ENCODE data around the gene SLC24A3.
A peak's percentile ranks its signal among the peaks of the same experiment; 100 is the strongest.
"Not testable (repeated sequence)": the region's sequence is repeated elsewhere in the genome, so short reads cannot be mapped to it uniquely, and the experiment has no call there.

The SLC24A3 gene

DNA sequence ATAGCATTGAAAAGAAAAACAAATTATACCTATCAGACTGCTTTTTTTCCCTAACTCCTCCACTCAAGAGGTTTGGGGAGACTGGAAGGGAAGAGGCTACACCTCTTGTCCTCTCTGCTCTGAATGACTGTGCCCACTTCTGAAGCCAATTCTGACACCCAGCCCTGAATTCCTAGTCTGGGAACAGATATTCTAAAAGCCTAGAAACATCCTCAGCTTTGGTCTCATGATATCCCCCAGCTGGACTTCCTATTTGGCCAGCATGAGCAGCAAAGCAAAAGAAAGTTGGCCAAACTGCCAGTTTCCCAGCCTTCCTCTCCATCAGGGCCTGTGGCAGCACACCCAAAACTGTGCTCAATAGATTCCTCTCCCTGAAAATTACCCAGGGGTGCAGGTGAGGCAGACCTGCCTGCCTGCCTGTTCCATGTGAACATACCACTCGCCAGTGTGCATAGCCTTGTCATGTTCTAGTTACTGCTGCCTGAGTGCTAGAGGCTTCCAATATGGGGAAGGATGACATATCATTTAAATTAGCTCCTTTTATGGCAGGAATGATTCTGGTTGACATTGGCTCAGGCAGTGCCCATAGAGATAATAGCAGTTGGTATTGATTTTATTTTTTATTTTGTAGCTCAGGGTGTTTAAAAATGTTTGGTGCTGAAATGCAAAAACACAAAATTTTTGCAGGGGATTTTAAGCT is 393.5 kb downstream of the SLC24A3 start:
- no peak for DNase-seq

DNA sequence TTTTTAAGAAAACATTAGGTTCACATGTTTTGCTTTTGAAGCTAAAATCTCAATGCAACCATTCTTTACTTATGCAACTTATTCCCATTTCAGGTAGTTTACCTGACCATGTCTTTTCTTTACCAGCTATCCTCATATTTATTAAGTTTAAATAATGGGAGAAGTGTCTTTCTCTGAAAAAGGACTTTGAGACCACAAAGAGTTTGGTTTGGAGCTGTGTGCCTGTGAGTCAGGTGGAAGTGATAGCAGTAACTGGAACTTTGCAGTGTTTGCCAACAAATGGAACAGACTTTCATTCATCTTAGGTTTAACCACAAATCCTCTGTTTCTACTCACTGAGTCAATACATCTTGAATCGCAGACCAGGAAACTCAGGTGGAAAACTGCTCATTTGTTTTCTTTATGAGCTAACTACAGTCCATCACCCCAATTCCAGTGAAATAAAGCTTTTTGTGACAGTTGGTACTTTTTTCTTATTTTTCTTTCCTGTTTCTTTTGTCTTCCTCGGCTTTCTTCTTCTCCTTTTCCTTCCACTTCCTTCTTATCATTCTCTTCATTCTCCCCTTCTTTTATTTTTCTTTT is 397.3 kb downstream of the SLC24A3 start:
- no peak for DNase-seq

DNA sequence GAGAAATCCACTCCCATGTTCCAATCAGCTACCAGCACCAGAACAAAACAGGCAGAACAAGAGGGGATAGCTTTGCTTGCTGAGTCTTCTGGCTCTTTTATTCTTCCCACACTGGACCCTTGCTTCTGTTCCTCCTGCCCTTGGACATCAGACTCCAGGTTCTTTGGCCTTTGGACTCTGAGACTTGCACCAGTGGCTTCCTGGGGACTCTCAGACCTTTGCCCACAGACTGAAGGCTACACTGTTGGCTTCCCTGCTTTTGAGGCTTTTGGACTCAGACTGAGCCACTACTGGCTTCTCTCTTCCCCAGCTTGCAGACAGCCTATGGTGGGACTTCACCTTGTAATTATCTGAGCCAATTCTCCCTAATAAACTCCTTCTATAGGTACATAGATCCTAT is 403.2 kb downstream of the SLC24A3 start:
- DNase-seq = no peak

DNA sequence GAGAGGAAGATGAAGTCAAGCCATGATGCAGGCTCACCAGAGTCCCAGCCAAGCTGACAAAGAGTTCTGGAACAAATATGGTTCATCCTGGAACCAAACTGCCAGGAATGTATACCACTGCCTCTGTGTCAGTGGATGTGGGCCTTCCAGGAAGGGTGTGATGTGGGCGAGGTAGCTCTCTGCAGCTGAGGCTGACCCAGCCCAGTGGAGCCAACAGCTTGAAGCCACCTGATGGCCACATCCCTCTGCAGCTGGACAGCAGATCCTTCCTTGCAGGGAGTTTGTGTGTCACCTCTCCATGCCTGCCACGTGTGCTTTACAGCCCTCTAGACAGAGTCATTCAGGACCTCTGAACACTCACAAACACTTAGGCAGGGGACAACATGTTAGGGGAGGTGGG is 403.6 kb downstream of the SLC24A3 start:
- no peak for DNase-seq

DNA sequence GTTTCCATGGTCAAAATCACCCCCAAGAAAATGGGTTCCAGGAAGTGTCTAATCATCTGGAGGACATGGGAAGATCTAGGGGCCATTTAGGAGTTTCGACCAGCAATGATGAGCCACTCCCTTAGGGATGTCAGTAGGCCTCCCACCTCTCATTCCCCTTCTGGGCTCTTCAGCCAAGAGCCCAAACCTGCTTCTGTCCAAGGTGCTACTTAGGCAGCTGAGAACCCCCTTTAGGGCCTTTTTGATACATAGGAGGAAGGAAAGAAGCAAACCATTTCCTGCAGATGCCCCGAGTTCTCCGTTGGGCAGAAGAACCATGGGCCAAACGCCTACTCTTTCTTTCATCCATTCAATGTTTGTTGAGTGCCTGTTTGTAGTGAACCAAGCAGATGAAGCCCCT is 404.2 kb downstream of the SLC24A3 start:
- DNase-seq = no peak

DNA sequence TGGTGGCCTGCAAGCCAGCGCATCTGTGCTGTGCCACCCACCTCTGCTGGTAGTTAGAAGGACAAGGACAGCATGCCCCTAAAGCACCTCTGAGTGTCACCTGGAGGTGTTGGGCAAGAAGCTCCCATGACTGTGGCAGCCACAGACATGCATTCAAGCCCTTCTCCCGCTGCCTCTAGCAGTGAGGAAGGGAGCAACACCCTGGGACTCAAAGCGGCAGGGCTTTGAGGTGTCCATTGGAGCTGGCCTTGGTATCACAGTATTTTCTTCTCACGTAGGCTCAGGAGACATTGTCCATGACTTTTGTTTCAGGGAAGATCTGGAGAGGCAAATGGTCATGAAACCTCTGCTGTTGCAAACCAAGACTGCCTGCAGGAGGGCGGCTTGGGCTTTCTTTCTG is 404.8 kb downstream of the SLC24A3 start:
- DNase-seq = no peak

DNA sequence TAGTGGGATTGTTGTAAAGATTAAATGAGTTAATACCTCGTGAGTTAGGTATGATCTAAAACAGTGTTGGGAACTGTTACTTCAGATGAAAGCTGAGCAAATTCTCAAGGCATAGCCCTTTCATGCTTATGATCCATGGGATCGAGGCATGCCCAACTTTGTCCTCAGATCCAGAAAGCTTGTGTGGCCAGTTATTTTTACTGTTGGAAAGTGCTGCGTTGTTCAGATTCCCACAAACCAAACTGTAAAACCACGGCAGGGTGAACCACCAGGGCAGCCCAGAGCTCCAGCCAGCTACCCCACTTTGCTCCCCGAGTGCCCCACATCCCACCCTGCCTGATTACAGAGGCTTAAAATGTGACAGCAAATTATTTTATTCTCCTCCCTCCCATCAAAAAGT is 406.3 kb downstream of the SLC24A3 start:
- DNase-seq = no peak

DNA sequence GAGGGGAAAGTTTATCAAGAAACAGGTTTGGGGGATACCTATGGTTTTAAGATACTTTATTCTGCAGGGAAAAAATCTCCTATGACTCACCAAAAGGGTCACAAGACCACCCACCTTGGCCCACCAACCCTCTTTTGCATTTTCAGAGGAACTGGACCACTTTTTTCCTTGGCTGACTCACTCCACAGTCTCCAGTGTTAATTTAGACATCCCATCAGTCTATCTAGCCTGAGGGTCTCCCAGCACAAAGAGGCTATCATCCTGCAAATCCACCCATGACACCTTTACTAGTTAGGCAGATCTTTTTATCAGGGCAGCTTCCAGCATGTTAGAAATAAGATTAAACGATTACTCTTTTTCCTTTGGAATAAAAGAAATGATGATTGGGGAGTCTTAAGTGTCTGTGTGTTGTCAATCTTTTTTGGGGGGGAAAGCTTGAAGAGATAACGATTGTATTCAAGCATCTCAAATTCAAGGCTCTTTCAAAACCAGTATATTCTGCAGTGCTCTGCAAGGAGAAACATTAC is 407.5 kb downstream of the SLC24A3 start:
- DNase-seq = no peak

DNA sequence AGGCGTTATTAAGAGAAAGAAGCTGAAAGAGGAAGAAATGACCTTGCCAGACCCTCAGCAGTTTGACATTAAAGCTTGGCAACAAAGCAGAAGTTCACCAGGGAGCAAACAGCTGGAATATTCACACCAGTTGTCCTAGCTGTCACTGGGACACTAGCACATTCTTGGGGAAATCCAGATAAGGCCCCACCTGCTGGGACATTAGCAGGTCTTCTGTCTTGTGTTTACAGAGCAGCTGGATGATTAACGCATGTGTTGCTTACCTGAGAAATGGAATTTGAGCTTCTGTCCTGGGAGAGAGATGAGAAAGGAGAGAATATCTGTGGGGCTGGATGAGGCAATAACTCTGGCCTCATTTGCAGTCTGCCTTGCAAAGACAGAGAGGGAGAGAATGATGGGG is 408.0 kb downstream of the SLC24A3 start:
- no peak for DNase-seq

DNA sequence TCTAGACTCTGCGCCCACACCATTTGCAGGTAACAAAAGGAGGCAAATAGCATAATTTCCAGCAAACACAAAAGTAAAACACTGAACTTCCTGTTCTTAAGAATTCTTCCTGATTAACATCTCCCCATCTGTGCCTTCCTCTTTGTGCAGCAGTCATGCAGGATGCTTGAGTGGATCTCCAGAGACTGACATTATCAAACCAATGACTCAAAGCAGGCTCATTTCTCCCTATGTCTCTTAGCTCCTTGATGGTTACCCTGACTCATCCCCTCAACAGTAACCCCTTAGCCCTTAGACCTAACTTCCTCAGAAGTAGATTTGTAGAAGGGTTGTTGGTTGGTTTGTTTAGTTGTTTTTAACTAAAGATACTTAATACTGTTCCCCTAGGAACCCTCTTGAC is 408.6 kb downstream of the SLC24A3 start:
- no peak for DNase-seq

DNA sequence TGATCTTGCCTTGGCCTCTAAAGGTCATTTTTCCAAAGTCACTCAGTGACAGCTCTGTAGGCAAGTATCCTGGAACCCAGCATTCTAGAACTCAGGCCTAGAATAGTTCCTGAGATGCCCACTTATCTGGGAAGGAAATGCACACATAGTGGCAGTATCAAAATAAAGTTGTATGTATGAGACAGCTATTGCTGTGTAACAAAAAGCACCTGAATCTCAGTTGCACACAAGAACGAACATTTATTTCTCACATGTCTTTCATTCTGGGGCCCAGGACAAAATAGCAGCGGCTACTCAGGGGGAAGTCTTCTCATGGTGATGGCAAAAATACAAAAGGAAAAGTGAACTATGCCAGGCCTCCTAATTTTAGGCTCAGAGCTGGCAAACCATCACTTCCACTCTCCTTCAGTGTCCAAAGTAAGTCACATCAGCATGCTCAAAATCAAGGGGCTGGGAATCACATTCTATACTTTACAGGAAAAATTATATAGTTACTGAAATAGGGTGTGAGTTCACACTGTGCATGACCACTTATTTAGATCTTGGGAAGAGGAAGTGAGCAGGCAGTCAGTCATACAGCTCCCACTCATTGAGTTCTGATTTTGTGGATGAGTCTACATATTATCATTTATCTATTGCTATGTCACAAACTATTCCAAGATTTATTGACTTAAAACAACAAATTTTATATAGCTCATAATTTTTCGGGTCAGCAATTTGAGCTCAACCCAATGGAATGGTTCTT is 412.0 kb downstream of the SLC24A3 start:
- DNase-seq = no peak

DNA sequence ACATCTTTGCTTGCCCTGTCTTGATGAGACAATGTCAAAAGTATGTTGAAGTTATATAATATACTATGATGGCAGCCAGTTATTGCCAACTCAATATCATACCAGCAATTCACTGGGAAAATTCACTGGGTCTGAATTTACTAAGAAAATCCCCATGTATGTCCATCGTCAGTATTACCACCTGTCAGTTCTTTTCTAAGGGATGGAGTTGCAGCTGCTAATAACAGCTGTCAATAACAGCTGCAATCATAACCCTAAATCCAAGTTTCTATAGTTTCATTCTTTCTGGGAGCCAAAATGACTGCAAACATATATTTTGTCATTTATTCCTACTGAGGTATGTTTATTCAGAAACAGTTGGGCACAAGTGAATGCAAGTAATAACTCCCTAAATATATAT is 413.0 kb downstream of the SLC24A3 start:
- no peak for DNase-seq

DNA sequence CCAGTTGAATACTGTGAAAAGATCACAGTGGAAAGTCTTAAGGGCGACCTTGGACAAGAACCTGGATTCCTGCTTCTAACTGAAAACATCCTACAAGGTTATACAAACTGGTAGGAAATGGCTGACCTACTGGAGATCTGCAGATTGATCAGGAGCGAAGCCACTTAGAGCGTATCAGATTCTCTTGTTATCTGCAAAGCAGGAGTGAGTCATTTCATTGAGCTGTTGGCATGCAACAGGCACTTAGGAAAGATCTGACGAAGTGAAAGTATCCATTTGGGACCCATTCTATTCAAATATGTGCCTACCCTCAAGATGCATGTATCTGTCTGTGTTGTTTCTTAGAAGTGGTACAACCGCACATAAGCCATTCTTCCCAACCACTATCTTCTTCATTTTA is 414.5 kb downstream of the SLC24A3 start:
- no peak for DNase-seq

DNA sequence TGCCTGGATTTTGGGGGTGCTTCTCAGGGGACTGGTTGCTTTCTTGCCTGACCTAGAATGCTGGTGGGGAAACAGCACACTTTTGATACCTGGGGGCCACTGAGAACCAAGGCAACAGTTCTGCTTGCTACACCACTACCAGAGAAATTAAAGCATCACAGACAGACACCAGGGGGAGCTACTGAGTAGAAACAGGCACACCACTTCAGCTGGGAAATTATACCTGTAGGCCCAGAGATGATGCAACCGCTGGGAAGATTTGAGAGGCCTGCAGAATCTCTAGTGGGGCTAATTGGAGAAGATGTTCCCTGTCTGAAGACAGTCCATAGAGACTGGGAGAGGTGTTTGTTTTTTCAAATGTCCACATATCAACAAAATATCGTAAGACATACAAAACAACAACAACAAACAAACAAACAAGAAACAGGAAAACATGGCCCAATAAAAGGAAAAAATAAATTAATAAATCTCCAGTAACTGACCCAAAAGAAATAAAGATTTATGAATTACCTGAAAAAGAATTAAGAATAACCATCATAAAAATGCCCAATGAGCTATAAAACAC is 416.2 kb downstream of the SLC24A3 start:
- DNase-seq = peak; percentile 4

DNA sequence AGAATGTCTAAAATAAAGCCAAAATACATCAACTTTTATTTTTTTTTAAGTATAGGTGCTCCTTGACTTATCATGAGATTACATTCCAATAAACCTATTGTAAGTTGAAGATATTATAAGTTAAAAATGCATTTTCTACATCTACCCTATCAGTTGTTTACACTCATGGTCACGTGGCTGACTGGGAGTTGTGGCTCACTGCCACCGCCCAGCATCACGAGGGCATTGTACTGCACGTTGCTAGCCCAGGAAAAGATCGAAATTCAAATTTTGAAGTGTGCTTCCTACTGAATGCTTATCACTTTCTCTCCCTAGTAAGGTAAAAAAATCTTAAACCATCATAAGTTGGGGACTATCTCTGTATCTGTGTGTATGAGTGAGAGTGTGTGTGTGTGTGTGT is 419.0 kb downstream of the SLC24A3 start:
- no peak for DNase-seq

DNA sequence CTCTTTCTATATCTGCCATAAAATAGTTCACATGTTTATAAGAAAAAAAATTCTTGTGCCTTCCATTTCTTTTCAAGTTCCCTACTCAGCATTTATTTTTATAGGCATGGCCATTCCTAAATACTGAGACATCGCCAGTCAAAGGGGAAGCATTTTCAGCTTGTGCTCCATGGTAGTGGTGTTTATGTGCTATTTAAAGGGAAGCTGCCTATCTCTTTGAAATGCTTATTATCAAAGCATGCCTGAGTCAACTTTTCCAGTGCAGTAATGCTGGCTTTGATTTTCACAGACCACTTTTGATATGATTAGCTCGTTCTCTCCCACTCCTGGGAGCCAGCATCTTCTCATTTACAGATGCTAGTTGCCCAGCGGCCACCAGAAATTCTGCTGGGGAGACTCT is 421.5 kb downstream of the SLC24A3 start:
- DNase-seq = no peak

DNA sequence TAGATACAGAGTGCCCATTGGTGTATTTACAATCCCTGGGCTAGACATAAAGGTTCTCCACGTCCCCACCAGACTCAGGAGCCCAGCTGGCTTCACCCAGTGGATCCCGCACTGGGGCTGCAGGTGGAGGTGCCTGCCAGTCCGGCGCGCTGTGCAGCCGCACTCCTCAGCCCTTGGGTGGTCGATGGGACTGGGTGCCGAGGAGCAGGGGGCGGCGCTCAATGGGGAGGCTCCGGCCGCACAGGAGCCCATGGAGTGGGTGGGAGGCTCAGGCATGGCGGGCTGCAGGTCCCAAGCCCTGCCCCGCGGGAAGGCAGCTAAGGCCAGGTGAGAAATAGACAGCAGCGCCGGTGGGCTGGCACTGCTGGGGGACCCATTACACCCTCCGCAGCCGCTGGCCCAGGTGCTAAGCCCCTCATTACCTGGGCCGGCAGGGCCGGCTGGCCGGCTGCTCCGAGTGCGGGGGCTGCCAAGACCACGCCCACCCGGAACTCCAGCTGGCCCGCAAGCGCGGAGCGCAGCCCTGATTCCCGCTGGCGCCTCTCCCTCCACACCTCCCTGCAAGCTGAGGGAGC is 427.1 kb downstream of the SLC24A3 start:
- DNase-seq = not testable (repeated sequence)

DNA sequence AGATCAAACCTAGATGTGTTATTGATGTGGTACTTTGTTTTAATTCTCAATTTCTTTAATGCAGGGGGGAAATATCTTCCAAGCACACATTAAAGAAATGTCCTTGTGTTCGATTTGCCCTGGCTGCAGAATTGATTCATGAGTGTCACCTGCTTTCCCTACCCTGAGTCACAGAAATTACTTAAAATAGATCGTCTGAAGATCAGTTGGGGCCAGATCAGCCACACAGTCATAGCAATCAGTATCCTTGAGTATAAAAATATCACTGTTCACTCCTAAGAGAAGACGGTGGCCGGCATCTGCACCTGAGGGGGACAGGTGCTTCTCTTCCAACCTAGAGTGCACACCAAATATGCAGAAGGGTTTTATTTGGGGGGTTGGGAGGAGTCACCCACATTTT is 430.4 kb downstream of the SLC24A3 start:
- no peak for DNase-seq

DNA sequence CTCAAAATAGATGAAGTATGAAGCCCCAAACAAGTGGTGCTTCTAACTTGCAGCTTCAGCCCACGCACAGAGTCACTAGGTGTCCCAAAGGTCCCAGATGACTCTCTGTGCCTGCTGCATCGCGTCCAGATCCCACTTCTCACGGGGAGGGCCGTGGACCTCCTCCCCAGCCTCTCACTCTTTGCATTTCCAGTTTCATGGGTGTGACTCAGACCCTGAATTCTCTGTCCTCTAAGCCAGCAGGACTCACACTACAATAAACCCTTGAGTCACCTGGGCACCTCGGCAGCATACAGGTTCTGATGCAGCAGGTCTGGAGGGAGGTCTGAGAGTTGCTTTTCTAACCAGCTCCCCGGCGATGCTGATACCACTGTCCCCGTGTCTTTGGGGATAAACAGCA is 431.6 kb downstream of the SLC24A3 start:
- DNase-seq = no peak

DNA sequence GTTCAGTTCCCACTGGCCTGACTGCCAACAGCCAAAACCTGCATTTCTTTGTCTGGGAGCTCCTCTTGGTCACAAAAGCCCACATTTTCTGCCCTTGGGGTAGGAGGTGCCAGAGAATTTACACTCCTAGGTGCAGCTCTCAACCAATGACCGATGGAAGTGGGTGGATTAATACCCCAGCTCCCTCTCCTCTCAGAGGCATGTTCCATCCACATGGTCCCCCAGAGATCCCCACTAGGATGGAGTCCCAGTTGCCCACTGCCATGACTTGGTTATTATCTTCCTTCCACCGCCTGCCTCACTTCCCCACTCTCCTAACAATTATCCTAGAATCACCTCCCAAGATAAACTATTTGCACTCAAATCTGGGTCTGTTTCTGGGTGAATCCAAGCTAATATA is 434.5 kb downstream of the SLC24A3 start:
- no peak for DNase-seq

DNA sequence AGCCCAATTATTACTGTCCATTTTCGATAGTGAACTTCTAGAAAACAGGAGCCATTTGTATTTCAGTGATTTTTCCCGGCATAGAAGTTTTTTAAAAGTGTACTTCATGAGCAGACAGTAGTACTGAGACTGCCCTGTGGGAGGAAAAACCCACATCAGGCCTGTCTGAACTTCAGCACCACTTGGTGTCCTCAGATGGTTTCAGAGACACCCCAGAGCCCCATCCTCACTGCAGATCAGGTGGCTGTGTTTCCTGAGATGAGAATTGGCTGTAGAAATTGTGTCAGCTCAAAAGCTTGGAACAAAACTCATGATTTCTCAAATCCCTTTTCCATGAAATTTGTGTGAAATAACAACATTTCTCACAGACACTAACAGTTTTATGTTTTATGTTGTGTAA is 435.6 kb downstream of the SLC24A3 start:
- no peak for DNase-seq

DNA sequence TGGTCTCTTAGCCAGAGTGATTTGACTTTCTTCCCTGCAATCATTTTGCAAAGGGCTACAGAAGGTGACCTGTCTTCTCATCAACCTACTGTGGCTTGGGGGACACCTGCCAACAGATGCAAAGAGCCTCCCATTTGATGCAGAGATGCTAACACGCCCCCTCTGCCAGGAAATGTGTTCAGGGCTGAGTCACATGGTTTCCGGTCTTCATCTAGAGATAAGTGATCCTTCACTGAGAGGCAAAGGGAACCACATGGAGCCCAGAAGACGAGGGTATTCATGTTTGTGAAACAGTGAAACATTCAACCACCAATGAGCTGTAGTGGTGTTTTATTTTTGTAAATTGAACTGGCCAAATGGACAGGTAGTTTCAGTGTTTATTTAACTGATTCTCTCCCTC is 436.6 kb downstream of the SLC24A3 start:
- DNase-seq = no peak

DNA sequence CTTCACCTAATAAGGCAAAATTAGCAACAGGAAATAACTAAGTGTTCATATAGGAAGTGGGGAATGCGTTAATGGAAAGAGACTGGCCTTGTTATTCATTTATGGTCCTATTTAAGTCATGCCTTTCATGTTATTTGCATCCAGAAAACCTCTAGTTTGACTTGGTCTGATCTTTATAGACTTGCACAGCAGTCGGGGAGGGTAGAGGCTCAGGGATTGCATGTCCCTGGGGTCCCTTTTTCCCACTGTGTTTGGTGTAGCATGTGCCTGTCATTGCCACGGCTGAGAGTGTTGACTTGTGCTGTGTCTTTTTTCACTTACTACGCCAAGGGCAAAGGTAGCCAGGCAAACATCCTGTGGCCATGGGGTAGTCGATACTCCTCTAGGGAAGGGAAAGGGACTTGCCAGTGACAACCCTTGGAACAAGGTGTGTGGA is 440.2 kb downstream of the SLC24A3 start:
- DNase-seq = no peak

Measured in T-helper 9 cell (primary cell).